Stomach (tissue), 9 donors: ENCODE measurements around the gene SLC25A33. TPM values are rescaled to one million over a fixed set of nuclear protein-coding genes. Genes with fewer than 3 reads are reported as not detected.

ENCODE experiments used
- DNase-seq, 2 donors: peaks; one replicate each; pipeline versions ENCODE4 v3.0.0 to v3.0.0-alpha.2; 2013 to 2019
- H3K27ac ChIP-seq, 5 donors: fragments of 200-600 bp in 4 of 5; sonication (generic) in 4 of 5; one replicate each; pipeline ENCODE4 v1.5.1; 2013 to 2019; ENCODE audit warnings: mild to moderate bottlenecking in 1 of 5, moderate library complexity in 1 of 5
- H3K27me3 ChIP-seq, 3 donors: fragments of 200-600 bp; sonication (generic); one replicate each; pipeline ENCODE4 v1.5.1; 2017 to 2019; ENCODE audit warnings: mixed run types in 1 of 3
- H3K36me3 ChIP-seq, 4 donors: fragments of 200-600 bp; sonication (generic); 1 replicate in 3 of 4; 2 replicates in 1 of 4; pipeline ENCODE4 v1.5.1; 2016 to 2019
- H3K4me1 ChIP-seq, 4 donors: fragments of 200-600 bp; sonication (generic); one replicate each; pipeline ENCODE4 v1.5.1; 2016 to 2019
- H3K4me3 ChIP-seq, 4 donors: fragments of 200-600 bp; sonication (generic) in 3 of 4; one replicate each; pipeline ENCODE4 v1.5.1; 2016 to 2019; ENCODE audit warnings: mild to moderate bottlenecking in 1 of 4
- H3K9me3 ChIP-seq, 4 donors: fragments of 200-600 bp; sonication (generic); one replicate each; pipeline ENCODE4 v1.5.1; 2016 to 2019
- EP300 ChIP-seq: sonication (generic); formaldehyde crosslinking; IDR thresholded peaks from one replicate; pipeline ENCODE4 v1.6.1; 2017; ENCODE audit warnings: antibody characterized with exemption
- POLR2A ChIP-seq, 4 donors: fragments of 450-650 bp; IDR thresholded peaks; one replicate each; pipeline ENCODE4 v1.6.1; 2016; ENCODE audit warnings: antibody characterized with exemption in 4 of 4, control low read depth in 2 of 4, mild to moderate bottlenecking in 1 of 4, moderate library complexity in 1 of 4
- POLR2AphosphoS5 ChIP-seq, 3 donors: sonication (generic); formaldehyde crosslinking; IDR thresholded peaks; one replicate each; pipeline ENCODE4 v1.6.1; 2016; ENCODE audit warnings: antibody characterized with exemption in 3 of 3
- WGBS, 5 donors: extraction: QIAGEN DNeasy Blood & Tissue Kit in 3 of 5; methylation state at CpG; one replicate each; pipeline versions ENCODE4 v1.1.5 to v1.1.7; 2013 to 2018; 5-methylcytosine and 5-hydroxymethylcytosine counted together
- intact Hi-C: fragments of 100-400 bp; cut with DNase I; formaldehyde crosslinking; loops from one replicate; pipeline ENCODE4 v1.15.1; 2023; ENCODE audit warnings: low total_unique reads
- polyA plus RNA-seq, 3 donors: library from polyadenylated mRNA; stranded (reverse); fragments of 200-250 nt; gene quantifications; one replicate each; pipeline ENCODE4 v1.2.3, GENCODE V29; 2013
- total RNA-seq, 5 donors: library from RNA; depleted of rRNA; stranded (reverse); fragments of >200 nt; gene quantifications; one replicate each; pipeline versions ENCODE4 v1.1.0 to v1.2.3, GENCODE V29; 2014 to 2016
- TF ChIP-seq, protein P1 (sequence below), 7 experiments: fragments of 450-650 bp in 4 of 7; fragments of 200-600 bp in 3 of 7; sonication (generic) in 3 of 7; IDR thresholded peaks; one replicate each; pipeline ENCODE4 v1.5.1; 2016 to 2019; ENCODE audit warnings: antibody characterized with exemption in 7 of 7, control low read depth in 2 of 7, mild to moderate bottlenecking in 1 of 7
- donor health status: healthy with polysubstance abuse.
- donor health status: Bipolar disorder and iron deficiency.
- donor health status: healthy.

SLC25A33 gene
- total and polyA plus RNA-seq, 8 donors: 0.58 to 15.2 (median 5.2) TPM

DNA sequence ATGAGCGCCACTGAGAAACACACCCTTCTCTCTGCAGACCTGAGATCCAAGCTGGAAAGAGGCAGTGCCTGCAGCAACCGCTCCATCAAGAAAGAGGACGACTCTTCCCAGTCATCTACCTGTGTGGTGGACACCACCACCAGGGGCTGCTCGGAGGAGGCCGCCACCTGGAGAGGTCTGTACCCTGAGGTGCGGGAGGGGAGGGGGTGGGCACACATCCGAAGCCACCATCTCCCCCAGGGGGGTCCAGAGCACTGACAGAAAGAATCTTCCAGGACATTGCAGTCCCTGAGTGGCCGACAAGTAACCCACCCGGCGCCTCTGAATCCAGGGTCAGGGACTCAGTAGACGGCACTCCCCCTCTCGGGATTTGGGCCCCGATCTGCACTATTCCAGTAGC lies 72.5 kb downstream of the SLC25A33 start:
- no peak overlapping the region for H3K27ac ChIP-seq
- WGBS, 5 donors: 84 to 92% (median 88%) methylated on average over 12 to 13 of the region's 13 CpGs

DNA sequence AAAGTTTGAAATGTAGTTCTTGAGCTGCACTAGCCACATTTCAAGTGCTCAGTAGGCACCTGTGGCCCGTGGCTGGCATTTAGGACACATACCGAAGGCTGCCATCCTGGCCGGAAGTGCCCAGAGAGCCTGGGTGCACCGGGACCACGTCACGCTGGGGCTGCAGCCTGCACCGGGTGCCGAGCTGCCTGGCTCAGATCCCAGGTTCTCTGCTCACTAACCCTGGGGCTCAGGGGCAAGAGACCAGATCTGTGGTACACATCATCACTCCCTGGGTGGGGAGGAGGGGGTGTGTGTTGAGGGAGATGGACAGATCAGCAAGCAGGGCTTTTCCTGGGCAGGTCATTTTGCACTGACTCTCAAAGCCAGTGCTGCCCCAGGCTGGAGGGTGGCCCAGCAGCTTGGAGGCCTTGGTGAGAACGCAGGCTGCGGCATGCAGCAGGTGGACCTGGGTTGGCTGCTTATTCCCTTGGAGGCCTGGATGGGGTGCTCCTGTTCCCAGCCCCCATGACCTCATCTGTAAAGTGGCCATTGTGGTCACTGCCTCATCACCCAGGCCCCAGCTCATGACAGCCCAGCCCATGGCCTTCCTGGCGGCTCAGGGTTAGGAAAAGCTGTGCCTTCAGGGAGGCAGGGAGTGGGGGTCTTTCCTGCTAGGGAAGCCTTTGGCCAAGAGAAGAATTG lies 73.0 kb downstream of the SLC25A33 start:
- H3K27me3 ChIP-seq: peaks cover 0 to 4% (median 0%) of the 10 kb centered on the region in 3 donors
- no peak overlapping the region for H3K4me3 ChIP-seq
- intact Hi-C loops: no loop called here
- peak in 1 of 2 donors; percentile 1 for DNase-seq
- WGBS, 5 donors: 86 to 92% (median 89%) methylated on average over 7 to 11 of the region's 11 CpGs
- H3K27ac ChIP-seq: no peak overlapping the region
- H3K4me1 ChIP-seq: peaks cover 0 to 7% (median 0%) of the 10 kb centered on the region in 4 donors
- no peaks in the 10 kb centered on the region for H3K9me3 ChIP-seq
- TF ChIP-seq, protein P1, sequence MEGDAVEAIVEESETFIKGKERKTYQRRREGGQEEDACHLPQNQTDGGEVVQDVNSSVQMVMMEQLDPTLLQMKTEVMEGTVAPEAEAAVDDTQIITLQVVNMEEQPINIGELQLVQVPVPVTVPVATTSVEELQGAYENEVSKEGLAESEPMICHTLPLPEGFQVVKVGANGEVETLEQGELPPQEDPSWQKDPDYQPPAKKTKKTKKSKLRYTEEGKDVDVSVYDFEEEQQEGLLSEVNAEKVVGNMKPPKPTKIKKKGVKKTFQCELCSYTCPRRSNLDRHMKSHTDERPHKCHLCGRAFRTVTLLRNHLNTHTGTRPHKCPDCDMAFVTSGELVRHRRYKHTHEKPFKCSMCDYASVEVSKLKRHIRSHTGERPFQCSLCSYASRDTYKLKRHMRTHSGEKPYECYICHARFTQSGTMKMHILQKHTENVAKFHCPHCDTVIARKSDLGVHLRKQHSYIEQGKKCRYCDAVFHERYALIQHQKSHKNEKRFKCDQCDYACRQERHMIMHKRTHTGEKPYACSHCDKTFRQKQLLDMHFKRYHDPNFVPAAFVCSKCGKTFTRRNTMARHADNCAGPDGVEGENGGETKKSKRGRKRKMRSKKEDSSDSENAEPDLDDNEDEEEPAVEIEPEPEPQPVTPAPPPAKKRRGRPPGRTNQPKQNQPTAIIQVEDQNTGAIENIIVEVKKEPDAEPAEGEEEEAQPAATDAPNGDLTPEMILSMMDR (IDR thresholded peaks at IDR 0.05): no peak
- TF ChIP-seq EP300: no peak
- no peak for TF ChIP-seq POLR2AphosphoS5 (IDR thresholded peaks at IDR 0.05)
- no peak for TF ChIP-seq POLR2A (IDR thresholded peaks at IDR 0.05)
- peaks cover 20 to 68% (median 65%) of the 10 kb centered on the region in 4 donors for H3K36me3 ChIP-seq

More for the DNA sequence above, 72.5 kb downstream of the SLC25A33 start:
- Histone ChIP-seq H3K4me1 (peaks cover 0 to 7% (median 0%) of the 10 kb centered on the region in 4 donors), H3K4me3 (no peak overlapping the region), H3K27me3 (peaks cover 0 to 4% (median 0%) of the 10 kb centered on the region in 3 donors), H3K36me3 (peaks cover 20 to 74% (median 66%) of the 10 kb centered on the region in 4 donors), H3K9me3 (no peaks in the 10 kb centered on the region)
- intact Hi-C loops: no loop called here
- no peak for TF ChIP-seq POLR2A (IDR thresholded peaks at IDR 0.05)
- no peak for TF ChIP-seq EP300
- no peak for TF ChIP-seq POLR2AphosphoS5 (IDR thresholded peaks at IDR 0.05)
- TF ChIP-seq, protein P1 (IDR thresholded peaks at IDR 0.05): no peak
- no peak for DNase-seq

GRCh38 chr1:9612871-9613624 lies 73.8 kb downstream of the SLC25A33 start:
- intact Hi-C loops: no loop called here
- peak in 1 of 2 donors; percentile 1 for DNase-seq
- H3K27me3 ChIP-seq: peaks cover 0 to 10% (median 0%) of the 10 kb centered on the region in 3 donors
- no peak overlapping the region for H3K27ac ChIP-seq
- 81 to 91% (median 87%) methylated on average over 13 to 20 of the region's 20 CpGs for WGBS, 5 donors
- peaks cover 20 to 61% (median 58%) of the 10 kb centered on the region in 4 donors for H3K36me3 ChIP-seq
- H3K4me3 ChIP-seq: no peak overlapping the region
- TF ChIP-seq, protein P1 (IDR thresholded peaks at IDR 0.05): no peak
- TF ChIP-seq POLR2AphosphoS5 (IDR thresholded peaks at IDR 0.05) (no peak), POLR2A (IDR thresholded peaks at IDR 0.05) (no peak), EP300 (no peak)
- no peaks in the 10 kb centered on the region for H3K9me3 ChIP-seq
- H3K4me1 ChIP-seq: peaks cover 0 to 7% (median 0%) of the 10 kb centered on the region in 4 donors

GRCh38 chr1:9613625-9614299 lies 74.5 kb downstream of the SLC25A33 start:
- Histone ChIP-seq H3K9me3 (no peaks in the 10 kb centered on the region), H3K27me3 (peaks cover 0 to 16% (median 0%) of the 10 kb centered on the region in 3 donors), H3K36me3 (peaks cover 20 to 53% (median 51%) of the 10 kb centered on the region in 4 donors), H3K27ac (no peak overlapping the region), H3K4me1 (peaks cover 0 to 7% (median 0%) of the 10 kb centered on the region in 4 donors), H3K4me3 (no peak overlapping the region)
- intact Hi-C loops: no loop called here
- DNase-seq: peak in 1 of 2 donors; percentile 2
- TF ChIP-seq EP300 (no peak), POLR2A (IDR thresholded peaks at IDR 0.05) (no peak), POLR2AphosphoS5 (IDR thresholded peaks at IDR 0.05) (no peak)
- TF ChIP-seq, protein P1 (IDR thresholded peaks at IDR 0.05): no peak
- WGBS, 5 donors: 77 to 89% (median 88%) methylated on average over 11 to 17 of the region's 17 CpGs
